Hepatocyte (in vitro differentiated cells): Measurements from ENCODE around the gene DOK5.

Experiments used
- CTCF ChIP-seq: fragments of 200-600 bp; sonication (generic); IDR thresholded peaks from 2 replicates; pipeline ENCODE4 v1.5.1; 2016; ENCODE audit warnings: antibody characterized with exemption, mild to moderate bottlenecking; ENCODE audit not compliant: poor library complexity
- EZH2 ChIP-seq: fragments of 200-600 bp; sonication (generic); IDR thresholded peaks from 2 replicates; pipeline ENCODE4 v1.6.1; 2016; ENCODE audit warnings: antibody characterized with exemption, mild to moderate bottlenecking, borderline replicate concordance

- TF ChIP-seq CTCF (no peak), EZH2 (no peak)
Measured at GRCh38 chr20:54625497-54625896, 150.1 kb downstream of the DOK5 start.
